GM13977 (cell line): ENCODE data around the gene UBN1.

ENCODE experiments used
- DNase-seq: peaks from one replicate; pipeline ENCODE4 v3.0.0; 2012; ENCODE audit warnings: low spot score
- CTCF ChIP-seq: IDR thresholded peaks from 2 replicates; pipeline ENCODE4 v1.5.1; 2012; ENCODE audit warnings: mild to moderate bottlenecking, control low read depth; ENCODE audit not compliant: insufficient read depth; ENCODE audit errors: extremely low read depth, missing control alignments
- in situ Hi-C: fragments of 300-500 bp; cut with MboI; formaldehyde crosslinking; loops from one replicate; pipeline ENCODE4 v1.12.0; 2022; ENCODE audit warnings: low sequenced_read_pairs, low pct_unique_long_range_greater_than_20kb, mixed read lengths, inconsistent platforms; ENCODE audit not compliant: unreplicated experiment

UBN1 gene

GRCh38 chr16:4855371-4855770, 8.1 kb downstream of the UBN1 start:
- in situ Hi-C loops: no loop called here
- DNase-seq: no peak
- TF ChIP-seq CTCF: no peak

GRCh38 chr16:4855804-4856203, 8.5 kb downstream of the UBN1 start:
- no peak for TF ChIP-seq CTCF
- in situ Hi-C loops: no loop called here
- DNase-seq: no peak

GRCh38 chr16:4859190-4859899, 12.1 kb downstream of the UBN1 start:
- DNase-seq: no peak
- in situ Hi-C loops: no loop called here
- no peak for TF ChIP-seq CTCF

- DNase-seq: no peak
- in situ Hi-C loops: no loop called here
- no peak for TF ChIP-seq CTCF
These were observed 12.6 kb downstream of the UBN1 start for GRCh38 chr16:4859900-4860255.

- in situ Hi-C loops: no loop called here
- no peak for TF ChIP-seq CTCF
- no peak for DNase-seq
These were observed 13.6 kb downstream of the UBN1 start for GRCh38 chr16:4860727-4861342.

- DNase-seq: no peak
- in situ Hi-C loops: no loop called here
- no peak for TF ChIP-seq CTCF
These were observed 15.4 kb downstream of the UBN1 start for GRCh38 chr16:4862639-4863038.
